Lung (tissue), 12 donors: ENCODE results near the gene DUS4L. TPM values are rescaled to one million over a fixed set of nuclear protein-coding genes. Genes with fewer than 3 reads are reported as not detected.

Experiments used
- ATAC-seq: fragments of 200-7000 bp; cut with Tn5 transposase; one replicate; pipeline ENCODE4 v1.9.1; 2020; ENCODE audit warnings: moderate number of reproducible peaks; ENCODE audit not compliant: insufficient read depth, low FRiP score
- DNase-seq, 3 donors: peaks; one replicate each; pipeline ENCODE4 v3.0.0-alpha.2; 2013 to 2017
- H3K27ac ChIP-seq, 2 donors: one replicate each; pipeline ENCODE4 v1.5.1; 2013; ENCODE audit warnings: mild to moderate bottlenecking in 2 of 2, moderate library complexity in 2 of 2, control low read depth in 1 of 2, inconsistent platforms in 1 of 2, low read depth in 1 of 2, low read length in 1 of 2
- H3K27me3 ChIP-seq, 3 donors: one replicate each; pipeline ENCODE4 v1.5.1; 2013; ENCODE audit warnings: low read length in 2 of 3; ENCODE audit not compliant: control insufficient read depth in 3 of 3, insufficient read depth in 3 of 3
- H3K36me3 ChIP-seq, 4 donors: one replicate each; pipeline ENCODE4 v1.5.1; 2013; ENCODE audit warnings: low read length in 4 of 4, mild to moderate bottlenecking in 1 of 4, moderate library complexity in 1 of 4; ENCODE audit not compliant: control insufficient read depth in 4 of 4, insufficient read depth in 4 of 4
- H3K4me1 ChIP-seq, 5 donors: one replicate each; pipeline ENCODE4 v1.5.1; 2013; ENCODE audit warnings: low read length in 5 of 5, mild to moderate bottlenecking in 2 of 5, moderate library complexity in 1 of 5; ENCODE audit not compliant: control insufficient read depth in 5 of 5, insufficient read depth in 5 of 5
- H3K4me3 ChIP-seq: one replicate; pipeline ENCODE4 v1.5.1; 2013; ENCODE audit warnings: mild to moderate bottlenecking, control low read depth, moderate library complexity
- H3K9ac ChIP-seq, 2 donors: one replicate each; pipeline ENCODE4 v1.5.1; 2013; ENCODE audit warnings: low read length in 2 of 2, control low read depth in 1 of 2; ENCODE audit not compliant: insufficient read depth in 1 of 2
- H3K9me3 ChIP-seq, 4 donors: one replicate each; pipeline ENCODE4 v1.5.1; 2013; ENCODE audit warnings: low read length in 3 of 4, mild to moderate bottlenecking in 1 of 4, moderate library complexity in 1 of 4; ENCODE audit not compliant: control insufficient read depth in 4 of 4, insufficient read depth in 3 of 4
- CTCF ChIP-seq: IDR thresholded peaks from 2 replicates; pipeline ENCODE4 v1.5.1; 2012; ENCODE audit warnings: mild to moderate bottlenecking; ENCODE audit errors: control extremely low read depth, extremely low read depth
- WGBS, 2 donors: extraction: QIAGEN DNeasy Blood & Tissue Kit; methylation state at CpG; one replicate each; pipeline ENCODE4 v1.1.7; 2013; 5-methylcytosine and 5-hydroxymethylcytosine counted together
- polyA plus RNA-seq, 2 donors: library from polyadenylated mRNA; stranded (reverse); fragments of 200-250 nt; gene quantifications; one replicate each; pipeline ENCODE4 v1.2.1, GENCODE V29; 2013
- total RNA-seq, 2 donors: library from RNA; depleted of rRNA in 1 of 2; stranded (reverse); fragments of >200 nt in 1 of 2; gene quantifications; one replicate each; pipeline ENCODE4 v1.2.1, GENCODE V29; 2014 to 2021
- donor health status: control.
- donor health status: control.
- donor health status: Bipolar disorder and iron deficiency.
- donor health status: healthy.
- donor health status: DM: yes; HTN: yes; CAD: no.

Gene DUS4L
- total and polyA plus RNA-seq, 4 donors = 3.5 to 14.8 (median 5.0) TPM

GRCh38 chr7:107579885-107580715 is 16.3 kb downstream of the DUS4L start, which contains the start of gene BCAP29:
TSS of gene BCAP29 (plus strand) at chr7:107580246. CDS start at chr7:107580773, 527 bp downstream.
- H3K36me3 ChIP-seq = peaks cover 0 to 10% (median 6%) of the 10 kb centered on the region in 4 donors
- ATAC-seq = peak; percentile 98
- peak within 1 kb of the TSS; percentile 87 for H3K4me3 ChIP-seq
- H3K4me1 ChIP-seq = peaks cover 0 to 8% (median 0%) of the 10 kb centered on the region in 5 donors
- H3K9me3 ChIP-seq = no peaks in the 10 kb centered on the region
- peak within 1 kb of the TSS; percentile 91 to 97 for H3K9ac ChIP-seq
- no peak for TF ChIP-seq CTCF
- peak within 1 kb of the TSS; percentile 98 to 100 for H3K27ac ChIP-seq
- DNase-seq = peak; percentile 78 to 80 (median 79)
- no peaks in the 10 kb centered on the region for H3K27me3 ChIP-seq
- 1% methylated on average over 57 to 89 of the region's 89 CpGs for WGBS, 2 donors

- TF ChIP-seq CTCF = no peak
- Histone ChIP-seq H3K9ac (peak overlapping the region; percentile 84 to 97), H3K9me3 (no peaks in the 10 kb centered on the region), H3K27ac (peak overlapping the region; percentile 98 to 100), H3K4me3 (peak overlapping the region; percentile 87), H3K36me3 (peaks cover 1 to 13% (median 7%) of the 10 kb centered on the region in 4 donors), H3K4me1 (peaks cover 0 to 8% (median 0%) of the 10 kb centered on the region in 5 donors), H3K27me3 (no peaks in the 10 kb centered on the region)
- WGBS, 2 donors = 39 to 54% methylated on average over 10 of the region's 10 CpGs
- DNase-seq (peak in 1 of 3 donors; percentile 4), ATAC-seq (no peak)
These were observed 17.1 kb downstream of the DUS4L start for GRCh38 chr7:107580716-107581383.

GRCh38 chr7:107581387-107582013 is 17.7 kb downstream of the DUS4L start:
- H3K36me3 ChIP-seq = peaks cover 1 to 17% (median 7%) of the 10 kb centered on the region in 4 donors
- H3K9me3 ChIP-seq = no peaks in the 10 kb centered on the region
- peak overlapping the region in 1 of 2 donors; percentile 60 for H3K27ac ChIP-seq
- 48 to 73% methylated on average over 5 of the region's 5 CpGs for WGBS, 2 donors
- no peaks in the 10 kb centered on the region for H3K27me3 ChIP-seq
- H3K4me1 ChIP-seq = peaks cover 0 to 13% (median 0%) of the 10 kb centered on the region in 5 donors
- H3K4me3 ChIP-seq = no peak overlapping the region
- ATAC-seq (no peak), DNase-seq (no peak)
- no peak for TF ChIP-seq CTCF
- no peak overlapping the region for H3K9ac ChIP-seq
